Activated T-cell treated with anti-CD3 and anti-CD28 coated beads, Interleukin-2, amount 50 U/mL, for 72 hours (primary cell): ENCODE measurements around the gene F2. TPM values are rescaled to one million over a fixed set of nuclear protein-coding genes. Genes with fewer than 3 reads are reported as not detected.

Source experiments
- total RNA-seq, 2 donors: library from RNA; stranded (reverse); gene quantifications; one replicate each; pipeline ENCODE4 v1.2.3, GENCODE V29; 2022

F2 gene
- total RNA-seq, 2 donors from 2014 or later = not detected

Other genes with a start within 250 kb of the F2 start
- gene AMBRA1, start 125.2 kb upstream of the F2 start, total RNA-seq = 10 to 100 TPM; 32.2 to 35.2 TPM
- 1 to 10 TPM; 4.2 to 7.3 TPM for gene HARBI1, start 102.0 kb upstream of the F2 start, total RNA-seq
- gene ATG13, start 101.7 kb upstream of the F2 start, total RNA-seq = 10 to 100 TPM; 75.6 to 77.7 TPM
- 10 to 100 TPM; 41.6 to 43.5 TPM for gene ARHGAP1, start 18.6 kb upstream of the F2 start, total RNA-seq
- 10 to 100 TPM; 17.8 to 18.2 TPM for gene ZNF408, start 18.2 kb upstream of the F2 start, total RNA-seq
- gene CKAP5, start 127.1 kb downstream of the F2 start, total RNA-seq = 100 to 1,000 TPM; 148 to 165 TPM
- under 1 TPM in 1 of 2 donors, not detected in 1; 0.09 TPM for gene LRP4, start 199.3 kb downstream of the F2 start, total RNA-seq
- gene CSTPP1, start 217.5 kb downstream of the F2 start, total RNA-seq = 10 to 100 TPM; 20.4 to 21.2 TPM